PC-9 (cell line): ENCODE measurements around the gene PALD1.

ENCODE experiments used
- CTCF ChIP-seq: fragments of 200-600 bp; sonication (generic); conservative IDR thresholded peaks from 2 replicates; pipeline ENCODE4 v1.6.1; 2017; ENCODE audit warnings: mixed run types, antibody characterized with exemption, mild to moderate bottlenecking, moderate library complexity
- EZH2 ChIP-seq: fragments of 200-600 bp; sonication (generic); IDR thresholded peaks from 2 replicates; pipeline ENCODE4 v1.8.0; 2017; ENCODE audit warnings: antibody characterized with exemption, low read depth

- TF ChIP-seq CTCF = no peak
- TF ChIP-seq EZH2 = no peak
Measured at GRCh38 chr10:70601746-70602145, 123.2 kb downstream of the PALD1 start.
